CD4-positive, alpha-beta T cell treated with Interferon alpha-2 for 1 hour (primary cell): ENCODE measurements around the gene PPP1R36.
A peak's percentile ranks its signal among the peaks of the same experiment; 100 is the strongest.
"Not testable (repeated sequence)": the region's sequence is repeated elsewhere in the genome, so short reads cannot be mapped to it uniquely, and the experiment has no call there.

Experiments used
- DNase-seq, 2 donors: peaks; one replicate each; pipeline ENCODE4 v3.0.0-alpha.2; 2020 to 2022

The PPP1R36 gene, protein sequence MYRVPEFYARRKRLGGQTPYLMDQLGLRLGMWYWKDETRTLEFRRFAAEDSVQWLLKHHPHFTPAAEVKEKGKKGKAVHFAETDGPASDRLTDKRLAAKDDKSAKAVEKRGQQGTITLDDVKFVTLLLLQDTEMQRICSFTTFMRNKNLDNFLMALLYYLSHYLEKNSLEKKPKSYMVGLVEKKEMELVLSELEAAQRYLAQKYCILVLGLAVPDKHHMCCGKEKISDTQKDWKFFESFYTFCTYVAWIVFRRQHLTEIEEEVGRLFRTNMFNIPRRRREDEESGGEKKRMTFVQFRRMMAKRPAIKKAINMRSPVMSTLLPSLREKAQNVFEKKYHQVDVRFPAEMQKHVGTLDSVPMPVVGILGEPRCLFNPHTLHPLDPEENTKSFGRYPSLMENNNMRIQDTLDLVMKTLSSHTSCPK

DNA sequence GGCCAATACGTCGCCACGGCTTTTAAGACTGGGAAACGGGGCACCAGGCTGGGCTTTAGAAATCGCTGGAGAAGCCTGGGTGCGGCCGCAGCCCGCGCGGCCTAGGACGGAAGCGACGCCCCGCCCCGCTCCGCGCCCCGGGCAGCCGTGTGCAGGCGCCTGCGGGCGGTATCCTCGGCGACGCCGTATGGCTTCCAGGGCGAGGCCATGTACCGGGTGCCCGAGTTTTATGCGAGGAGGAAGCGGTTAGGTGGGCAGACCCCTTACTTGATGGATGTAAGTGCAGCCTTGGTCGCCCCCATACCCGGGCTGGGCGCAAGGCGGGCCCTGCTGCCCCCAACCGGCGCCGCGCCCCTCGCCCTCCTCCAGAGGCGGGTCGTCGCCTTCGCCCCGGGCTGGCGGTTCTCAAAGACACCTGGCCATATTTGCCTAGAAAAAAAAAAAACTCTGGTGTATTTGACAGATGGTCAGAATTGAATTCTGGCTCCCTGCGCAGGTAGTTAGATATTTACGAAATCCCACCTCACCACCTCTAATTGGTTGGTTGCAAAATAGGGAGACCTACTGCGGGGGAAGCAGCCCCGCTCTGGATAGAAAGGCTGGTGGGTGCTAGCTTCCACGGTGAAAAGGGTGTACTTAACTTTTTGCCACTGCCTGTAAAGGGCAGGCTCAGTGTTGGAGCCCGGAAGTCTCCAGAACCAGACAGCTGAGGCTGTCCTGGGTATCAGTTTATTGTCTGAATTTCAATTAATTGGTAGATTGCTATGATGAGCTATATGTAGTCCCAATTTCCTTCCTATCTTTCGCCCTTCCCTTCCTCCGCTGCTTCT is at the start of gene PPP1R36:
Gene PPP1R36 (plus strand): TSS at position 171 of the 830 bp plus-strand sequence. CDS start 37 bp downstream, at position 208.
- peak; percentile 18 to 46 for DNase-seq

DNA sequence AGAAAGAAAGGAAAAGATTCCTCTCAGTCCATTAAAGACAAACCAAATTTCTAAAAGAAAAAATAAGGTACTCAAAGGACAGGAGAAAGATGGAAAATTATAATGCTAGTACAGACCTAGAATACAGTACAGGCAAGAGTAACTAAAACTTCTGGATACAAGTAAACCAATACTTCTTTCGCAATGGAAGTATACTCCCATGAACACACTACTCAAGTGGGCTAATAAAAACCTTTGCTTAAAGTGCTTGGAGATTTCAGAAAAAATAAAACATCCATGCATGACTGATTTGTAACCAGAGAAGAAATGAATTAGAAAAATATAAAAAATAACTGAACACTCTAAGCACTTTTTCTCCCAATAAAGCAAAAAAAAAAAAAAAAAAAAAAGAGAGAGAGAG is 49.7 kb upstream of the PPP1R36 start:
- no peak for DNase-seq

DNA sequence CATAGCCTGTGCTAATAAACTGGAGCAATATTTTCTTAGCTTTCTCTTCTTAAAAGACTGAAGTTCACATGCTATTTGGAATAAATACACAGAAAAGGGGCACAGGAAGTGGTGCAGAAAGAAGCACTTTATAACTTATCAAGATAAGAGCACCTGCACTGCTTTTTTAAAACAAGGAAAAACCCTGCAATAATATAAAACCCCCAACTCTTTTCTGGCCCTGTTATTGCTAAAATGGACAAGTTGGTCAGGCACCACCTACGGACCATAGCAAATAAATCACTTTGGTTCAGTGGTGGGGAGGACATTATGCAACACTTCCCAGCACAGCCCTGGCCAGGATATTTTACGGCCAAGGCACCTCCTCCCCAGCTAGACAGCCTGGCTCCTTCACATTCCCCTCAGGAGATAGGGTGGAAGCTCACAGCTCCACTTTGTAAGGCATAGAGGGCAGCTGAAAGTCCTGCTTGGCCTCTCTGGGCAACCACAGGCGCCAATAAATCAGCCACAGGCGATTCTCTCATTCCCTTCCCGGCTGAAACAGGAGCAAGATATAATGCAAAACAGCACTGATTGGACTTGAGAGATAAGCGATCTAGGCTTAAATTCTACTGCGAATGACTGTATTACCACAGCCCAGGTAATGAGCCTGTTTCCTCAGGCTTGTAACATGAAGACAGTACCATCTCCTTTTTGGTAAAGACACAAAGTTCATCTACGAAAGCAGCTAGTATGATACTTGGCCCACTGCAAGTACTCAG is 48.2 kb upstream of the PPP1R36 start:
- peak in 1 of 2 donors; percentile 55 for DNase-seq

DNA sequence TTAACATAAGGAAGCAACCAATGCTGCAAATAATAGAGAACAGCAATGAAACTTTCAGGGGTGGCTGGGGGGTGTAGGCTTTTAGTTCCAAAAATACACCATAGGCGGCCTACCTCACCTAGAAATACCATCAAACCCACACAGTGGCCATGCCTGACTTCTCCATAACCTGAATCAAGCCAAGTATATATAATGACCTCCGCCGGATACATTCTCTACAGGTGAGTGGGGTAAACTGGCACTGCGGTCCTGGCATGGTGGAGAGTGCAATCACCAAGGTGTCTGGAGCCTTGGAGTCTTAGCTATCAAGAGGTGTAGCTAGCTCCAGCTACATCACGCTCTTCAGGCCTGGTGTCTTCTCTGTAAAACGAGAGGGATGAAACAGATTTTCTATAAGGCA is 47.3 kb upstream of the PPP1R36 start:
- DNase-seq, result peak in 1 of 2 donors; percentile 48

DNA sequence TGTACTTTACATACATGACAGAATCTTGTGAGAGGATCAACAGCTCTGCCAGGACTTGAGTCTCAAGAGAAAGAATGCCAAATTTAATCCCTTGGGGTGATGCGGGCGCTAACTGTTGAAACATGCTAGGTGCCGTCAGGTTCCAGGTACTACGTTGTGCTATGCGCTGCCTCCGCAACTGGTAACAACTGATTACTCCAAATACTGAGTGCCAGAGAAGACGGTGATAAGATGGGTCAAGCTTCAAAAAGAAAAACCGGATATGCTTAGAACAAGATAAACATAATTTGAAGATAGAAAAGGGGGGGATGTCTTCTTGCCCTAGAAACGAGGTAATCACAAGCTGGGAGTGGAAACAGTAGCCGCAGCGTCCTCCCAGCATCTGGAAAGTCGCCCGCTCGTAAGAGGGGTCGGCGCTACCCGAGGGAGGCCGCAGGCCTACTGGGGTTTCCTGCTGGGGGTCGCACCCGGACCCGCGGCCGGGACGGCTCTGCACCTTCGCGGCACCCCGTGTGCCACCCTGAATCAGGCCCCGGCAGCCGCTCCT is 46.8 kb upstream of the PPP1R36 start:
- peak; percentile 15 to 52 for DNase-seq

DNA sequence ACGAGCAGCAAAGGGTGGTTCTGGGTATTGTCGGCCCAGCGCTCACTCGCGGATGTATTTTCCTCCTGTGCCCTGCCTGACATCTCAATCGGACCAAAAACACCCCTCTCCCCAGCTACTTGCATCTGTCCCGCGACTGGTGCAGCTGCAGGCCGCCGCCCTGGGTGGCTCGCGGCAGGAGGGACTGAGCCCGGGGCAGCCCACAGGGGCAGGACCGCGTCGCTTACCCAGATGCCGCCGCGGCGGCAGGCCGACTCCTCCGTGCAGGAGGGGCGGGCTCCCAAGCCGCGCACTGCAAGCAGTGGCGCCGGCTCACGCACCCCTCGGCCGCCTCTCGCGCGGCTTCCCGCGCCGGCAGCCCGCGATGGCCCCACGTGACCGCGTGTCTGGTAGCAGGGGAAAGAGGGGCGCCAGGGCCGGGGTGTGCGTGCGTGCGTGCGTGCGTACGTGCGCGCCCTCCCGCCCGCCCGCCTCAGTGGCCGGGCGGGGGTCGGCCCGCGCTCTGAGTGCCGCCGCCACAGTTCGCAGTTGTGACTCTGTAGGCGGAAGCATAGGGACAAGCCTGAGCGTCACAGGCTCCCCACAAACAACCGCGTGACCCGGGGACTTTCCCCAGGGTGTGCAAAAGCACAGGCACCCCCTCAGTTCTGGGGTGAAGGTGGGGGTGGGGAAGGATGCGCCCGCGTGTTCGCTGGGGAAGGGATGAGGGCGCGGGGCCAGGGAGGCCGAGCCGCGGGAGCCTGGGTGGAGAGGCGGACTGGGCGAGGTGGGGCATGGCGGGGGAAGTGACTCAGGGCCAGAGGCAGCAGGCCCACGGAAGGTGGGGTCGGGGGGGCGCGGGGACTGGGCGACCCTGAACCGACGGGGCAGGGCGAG is 46.1 kb upstream of the PPP1R36 start, which contains the start of gene ZBTB25:
Gene ZBTB25 (minus strand): TSS at position 405 of the 876 bp plus-strand sequence. CDS start 13,305 bp downstream, outside the sequence.
- peak; percentile 97 for DNase-seq

DNA sequence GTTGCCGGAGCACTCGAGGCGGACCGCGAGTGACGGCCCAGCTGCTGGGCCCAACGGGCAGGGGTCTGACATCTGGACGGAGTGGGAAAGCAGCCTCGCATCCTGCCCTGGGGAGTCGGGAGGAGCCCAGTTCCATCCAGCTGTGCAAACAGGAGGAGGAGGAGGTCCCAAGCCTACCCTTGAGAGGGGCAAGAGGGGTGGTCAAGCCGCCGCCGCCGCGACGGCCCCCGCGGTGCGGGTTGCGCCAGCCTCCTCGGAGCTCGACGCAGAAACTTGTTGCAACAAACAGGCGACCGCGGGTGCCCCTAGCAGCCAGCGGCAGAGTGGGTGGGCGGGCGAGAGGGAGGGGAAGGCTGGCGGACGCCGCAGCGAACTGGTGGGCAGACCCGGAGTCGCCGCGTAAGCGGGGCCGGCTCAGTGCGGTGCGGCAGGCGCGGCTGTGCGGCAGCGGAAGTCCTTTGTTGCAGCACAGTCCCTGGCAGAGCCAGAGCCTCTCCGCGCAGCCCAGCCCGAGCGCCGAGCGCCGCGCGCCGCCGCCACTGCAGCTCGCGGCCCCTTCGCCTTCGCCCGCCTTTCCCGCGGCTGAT is 45.4 kb upstream of the PPP1R36 start, which contains the start of gene ZBTB1:
Gene ZBTB1 (plus strand): TSS at position 461 of the 587 bp plus-strand sequence. CDS start 16,735 bp downstream, outside the sequence.
- peak; percentile 85 to 87 for DNase-seq

DNA sequence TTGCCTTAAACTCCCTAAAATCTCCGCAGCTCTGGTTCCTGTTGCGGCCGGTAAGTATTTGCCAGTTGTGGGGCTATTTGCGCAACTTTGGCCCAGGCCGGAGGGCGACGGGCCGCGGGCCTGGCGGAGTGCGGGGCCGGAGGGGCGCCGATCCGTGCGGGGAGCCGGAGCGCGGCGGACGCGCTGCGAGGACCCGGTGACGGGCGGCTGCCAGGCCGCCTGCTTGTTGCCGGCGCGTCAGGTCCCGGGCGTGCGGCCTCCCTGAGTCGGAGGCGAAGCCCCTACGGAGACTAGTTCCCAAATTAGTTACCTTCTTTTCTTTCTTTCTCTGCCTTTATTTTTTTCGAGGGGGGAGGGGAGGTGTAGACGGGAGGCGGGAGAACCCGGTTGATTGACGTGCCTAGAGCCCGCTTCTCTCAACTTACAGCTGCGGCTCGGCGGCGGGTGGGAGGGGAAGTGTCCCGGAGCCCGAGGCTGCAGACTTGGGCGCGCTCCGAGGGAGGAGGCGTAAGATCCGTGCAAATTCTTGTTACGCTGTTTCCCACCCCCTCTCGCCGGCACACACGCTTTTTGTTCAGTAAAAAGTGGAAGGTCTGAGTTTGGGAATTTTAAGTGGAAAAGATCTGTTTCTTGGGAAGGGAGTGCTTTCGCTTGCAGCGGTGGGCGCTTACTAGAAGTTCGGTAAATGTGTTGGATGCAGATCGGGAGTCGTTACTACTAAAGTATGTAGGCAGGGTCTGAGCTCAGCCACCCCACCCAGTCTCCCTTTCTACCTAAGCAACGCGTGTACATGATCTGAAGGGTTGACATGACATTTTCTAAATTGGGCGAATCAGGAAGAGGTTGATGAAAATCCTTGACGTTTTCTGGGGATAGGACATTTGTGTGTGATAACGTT is 44.6 kb upstream of the PPP1R36 start:
- peak; percentile 82 to 87 for DNase-seq

DNA sequence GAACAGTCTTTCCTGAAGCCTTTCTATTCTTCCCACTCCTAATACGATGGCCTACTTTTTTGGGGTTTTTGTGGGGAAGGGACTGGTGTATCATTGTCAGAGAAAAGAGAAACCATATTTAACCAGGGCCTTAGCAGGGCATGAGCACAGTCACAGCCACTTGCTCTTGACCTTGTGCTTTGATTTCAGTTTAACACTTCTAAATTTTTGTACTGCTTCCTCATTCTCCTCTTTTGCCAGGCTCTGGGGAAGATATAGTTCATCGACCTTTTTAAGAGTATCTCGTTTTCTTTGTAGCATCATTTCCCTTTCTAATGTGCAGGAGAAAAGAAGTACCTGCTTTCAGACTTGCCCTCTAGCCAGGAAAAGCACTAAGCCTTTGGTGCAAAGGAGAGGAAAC is 43.0 kb upstream of the PPP1R36 start:
- peak in 1 of 2 donors; percentile 21 for DNase-seq

DNA sequence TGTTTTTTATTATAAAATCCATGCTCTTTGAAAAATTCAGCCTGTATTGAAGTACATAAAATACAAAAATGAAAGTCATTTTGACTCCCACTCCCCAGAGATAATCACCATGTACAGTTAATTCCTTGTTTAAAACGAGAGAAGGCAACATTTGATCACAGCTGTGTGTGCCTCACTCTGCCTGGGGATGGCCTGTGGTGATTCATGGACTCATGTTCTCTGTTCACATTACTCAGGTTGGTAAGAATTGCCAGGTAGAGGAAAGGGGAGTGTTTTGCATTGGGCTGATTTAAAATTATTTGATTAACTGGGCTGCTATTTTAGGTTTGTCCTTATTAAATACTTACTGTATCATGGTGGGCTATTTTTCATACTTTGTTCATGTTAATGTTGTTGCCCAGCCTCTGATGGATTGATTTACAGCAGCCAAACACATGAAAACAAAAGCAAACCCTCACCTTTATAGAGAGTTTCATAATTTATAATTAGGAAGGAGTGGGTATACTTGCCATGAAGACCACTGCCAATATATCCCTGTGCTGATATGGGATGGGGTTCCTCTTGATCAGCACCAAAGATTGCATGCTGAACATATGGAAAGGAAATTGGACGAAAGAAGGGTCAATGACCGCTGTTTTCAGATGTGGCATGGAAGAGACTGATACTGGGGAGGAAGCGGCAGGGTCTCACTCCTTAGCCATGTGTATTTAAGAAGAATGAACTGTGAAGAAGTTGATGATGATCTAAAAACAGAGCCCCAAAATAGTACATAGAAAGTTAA is 42.2 kb upstream of the PPP1R36 start:
- peak in 1 of 2 donors; percentile 24 for DNase-seq

DNA sequence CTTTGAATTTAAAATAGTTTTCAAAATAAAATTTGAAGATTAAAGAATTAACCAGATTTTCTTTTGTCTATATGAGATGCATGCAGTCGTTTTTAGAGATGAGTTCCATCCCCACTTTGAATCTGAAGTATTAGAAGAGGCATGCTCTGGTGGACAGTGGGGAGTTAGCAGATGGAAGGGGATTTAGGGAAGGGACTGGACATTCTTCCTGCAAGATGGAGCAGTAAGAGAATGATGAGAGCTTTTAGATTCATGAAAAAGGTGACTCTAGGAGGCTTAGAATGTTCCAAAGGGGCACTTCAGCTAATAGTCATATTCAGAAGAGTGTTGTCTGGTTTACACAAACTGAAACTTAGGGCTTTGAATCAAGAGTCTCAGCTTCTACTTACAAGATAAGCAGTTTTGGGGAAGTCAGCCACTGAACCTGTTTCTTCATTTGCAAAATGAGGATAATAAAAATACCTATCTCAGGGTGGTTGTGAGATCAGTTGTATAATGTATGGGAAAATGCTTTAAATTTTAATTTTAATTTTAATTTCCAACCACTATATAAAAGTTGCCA is 41.5 kb upstream of the PPP1R36 start:
- peak in 1 of 2 donors; percentile 28 for DNase-seq

DNA sequence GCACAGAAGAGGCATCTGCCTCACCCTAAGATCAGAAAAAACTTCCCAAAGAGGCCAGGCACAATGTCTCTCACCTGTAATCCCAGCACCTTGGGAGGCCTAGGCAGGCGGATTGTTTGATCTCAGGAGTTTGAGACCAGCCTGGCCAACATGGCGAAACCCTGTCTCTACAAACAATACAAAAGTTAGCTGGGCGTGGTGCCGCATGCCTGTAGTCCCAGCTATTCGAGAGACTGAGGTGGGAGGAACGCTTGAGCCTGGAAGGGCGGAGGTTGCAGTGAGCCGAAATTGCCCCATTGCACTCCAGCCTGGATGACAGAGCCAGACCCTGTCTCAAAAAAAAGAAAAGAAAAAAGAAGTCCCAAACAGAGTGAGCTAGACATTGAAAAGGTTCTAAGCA is 40.7 kb upstream of the PPP1R36 start:
- no peak for DNase-seq

DNA sequence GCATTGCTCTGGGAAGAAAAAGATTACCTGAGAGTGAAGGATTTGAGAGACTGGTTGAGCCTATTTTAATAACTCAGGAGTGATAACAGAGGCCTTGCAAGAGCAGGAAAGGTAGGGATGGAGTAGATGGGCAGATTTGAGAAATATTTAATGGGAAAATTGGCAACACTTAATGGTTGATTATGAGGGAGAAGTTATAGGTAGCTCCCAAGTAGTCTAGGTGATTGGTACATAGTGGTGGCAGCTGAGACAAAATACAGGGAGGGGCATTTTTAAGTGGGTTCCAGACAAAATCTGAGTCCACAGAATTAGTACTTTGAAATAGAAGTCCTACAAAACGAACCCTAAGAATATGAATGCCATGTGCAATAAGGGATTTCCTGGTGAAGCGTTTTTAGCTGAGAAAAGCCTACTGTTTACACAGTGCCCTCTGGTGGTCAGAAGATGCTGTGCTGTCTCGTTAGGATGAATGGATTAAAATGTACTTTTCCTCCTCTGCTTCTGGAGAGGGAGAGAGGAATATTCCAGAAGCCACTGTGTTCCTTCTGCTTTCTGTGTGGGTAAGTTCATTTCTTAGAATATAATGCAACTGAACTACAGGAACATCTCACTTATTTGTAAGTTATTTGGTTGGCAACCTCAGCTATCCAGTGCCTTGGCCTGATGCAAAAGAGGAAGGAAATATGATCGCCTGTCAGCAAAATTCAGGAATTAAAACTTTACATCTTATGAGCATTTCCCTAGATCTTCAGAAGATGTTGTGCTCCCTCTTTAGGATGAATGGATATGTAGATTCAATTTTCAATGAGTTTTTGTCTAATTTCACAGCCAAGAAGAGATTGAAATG is 38.7 kb upstream of the PPP1R36 start:
- DNase-seq, result peak; percentile 55 to 81

DNA sequence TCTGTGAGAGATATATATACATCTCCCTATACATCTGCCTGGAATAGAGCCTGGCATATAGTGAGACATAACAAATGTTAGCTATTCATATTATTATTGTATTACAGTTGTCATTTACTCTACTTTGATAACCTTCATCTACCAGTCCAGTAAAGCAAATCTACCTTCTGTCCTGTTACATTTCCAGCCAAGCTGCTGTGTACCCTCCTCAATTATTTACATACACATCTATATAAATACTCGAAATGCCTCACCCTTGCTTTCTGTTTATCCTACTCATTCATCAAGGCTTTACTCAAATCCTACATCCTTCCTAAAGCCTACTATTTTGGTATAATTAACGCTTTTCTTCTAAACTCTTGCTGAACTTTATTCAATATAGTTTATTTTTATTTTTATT is 36.5 kb upstream of the PPP1R36 start:
- DNase-seq, result no peak

DNA sequence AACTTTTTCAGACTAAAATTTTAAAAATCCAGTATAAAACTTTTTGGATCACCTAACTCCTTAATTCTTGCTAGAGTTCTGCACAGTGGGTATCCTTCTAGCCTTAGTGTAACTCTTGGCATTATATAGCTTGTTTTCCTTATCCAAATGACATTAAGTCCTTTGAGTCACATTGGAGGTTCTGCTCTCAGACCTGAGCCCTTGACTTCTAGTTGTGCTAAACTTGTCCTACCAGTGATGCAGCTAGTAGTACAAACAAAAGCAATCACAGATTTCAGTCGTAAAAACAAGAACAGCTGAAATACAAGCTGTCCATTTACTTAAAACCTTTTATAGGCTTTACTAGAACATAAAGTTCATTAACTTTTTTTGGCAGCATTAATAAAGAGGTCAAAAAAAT is 34.7 kb upstream of the PPP1R36 start:
- DNase-seq, result no peak

DNA sequence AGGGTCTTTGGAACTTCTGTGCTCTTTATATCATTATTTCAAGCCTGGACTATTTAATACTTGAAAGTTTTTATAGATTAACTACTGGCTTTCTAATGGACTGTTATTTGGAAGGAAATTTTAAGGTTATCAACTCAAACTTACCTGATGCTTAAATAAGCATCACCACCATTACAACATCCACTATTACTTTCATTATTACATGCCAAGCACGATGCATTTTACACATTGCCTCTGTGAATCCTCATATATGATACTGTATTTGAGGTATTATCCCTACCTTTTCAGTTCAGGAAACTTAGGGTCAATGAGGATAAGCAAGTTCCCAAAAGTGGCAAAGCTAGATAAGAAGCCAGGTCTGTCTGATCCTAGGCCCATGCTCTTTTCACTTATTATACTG is 32.8 kb upstream of the PPP1R36 start:
- no peak for DNase-seq

DNA sequence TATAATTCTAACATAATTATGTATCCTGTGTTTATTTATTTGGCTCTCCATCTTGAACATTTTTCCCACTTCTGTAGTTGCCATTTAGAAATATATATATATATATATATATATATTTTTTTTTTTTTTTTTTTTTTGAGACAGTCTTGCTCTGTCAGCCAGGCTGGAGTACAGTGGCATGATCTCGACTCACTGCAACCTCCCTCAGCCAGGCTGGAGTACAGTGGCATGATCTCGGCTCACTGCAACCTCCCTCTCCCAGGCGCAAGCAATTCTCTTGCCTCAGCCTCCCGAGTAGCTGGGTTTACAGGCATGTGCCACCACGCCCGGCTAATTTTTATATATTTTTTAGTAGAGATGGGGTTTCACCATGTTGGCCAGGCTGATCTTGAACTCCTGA is 32.1 kb upstream of the PPP1R36 start:
- DNase-seq, result not testable (repeated sequence)

DNA sequence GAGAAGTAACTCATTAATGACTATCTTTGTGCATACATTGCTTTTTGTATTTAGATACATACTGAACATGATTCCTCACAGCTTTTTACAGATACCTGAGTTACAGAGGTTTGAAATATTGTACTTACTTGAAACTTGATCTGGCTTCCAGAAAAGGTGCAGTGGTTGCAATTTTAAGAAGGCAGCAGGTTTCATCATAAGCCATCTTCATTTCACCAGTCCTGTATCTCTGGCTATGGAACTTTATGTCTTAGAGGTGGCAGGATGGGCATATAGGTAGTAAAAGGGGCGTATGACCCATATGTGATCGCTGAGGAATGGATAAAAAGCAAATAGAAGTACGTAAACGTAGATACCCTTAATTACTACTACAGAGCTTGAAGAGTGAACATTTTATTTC is 31.5 kb upstream of the PPP1R36 start:
- DNase-seq, result no peak
